IPS-NIHi7 (cell line): ENCODE measurements around the gene MICB.

Experiments
- DNase-seq: peaks from one replicate; pipeline ENCODE4 v3.0.0; 2012; ENCODE audit warnings: mixed read lengths; ENCODE audit errors: extremely low spot score

MICB gene

DNA sequence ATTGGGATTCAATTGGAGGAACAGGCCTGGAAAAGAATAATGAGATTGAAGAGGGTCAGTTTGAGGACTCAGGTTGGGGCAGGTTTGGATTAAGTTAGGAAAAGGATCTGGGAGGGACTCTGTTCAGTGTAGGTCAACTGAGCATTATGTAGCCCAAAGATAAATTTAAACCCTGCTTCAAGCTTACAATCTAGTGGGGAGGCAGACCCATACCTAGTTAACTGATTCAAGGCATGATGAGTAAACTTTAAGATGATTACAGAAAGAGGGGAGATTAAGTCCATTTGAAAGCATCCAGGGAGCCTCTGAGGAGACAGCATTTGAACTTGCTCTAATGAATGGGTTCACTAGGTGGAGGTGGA lies 62.7 kb downstream of the MICB start:
- no peak for DNase-seq
